Mesendoderm (in vitro differentiated cells): ENCODE results near the gene SF3B3.

ENCODE experiments used
- DNase-seq: peaks from one replicate; pipeline ENCODE4 v3.0.0; 2013
- H2AK5ac ChIP-seq: 2 replicates; pipeline ENCODE4 v1.6.1; 2013; ENCODE audit warnings: low read length, inconsistent platforms
- H2BK120ac ChIP-seq: 2 replicates; pipeline ENCODE4 v1.6.1; 2013; ENCODE audit warnings: low read depth, mild to moderate bottlenecking, low read length, moderate library complexity, mixed read lengths
- H2BK15ac ChIP-seq: replicated peaks from 2 replicates; pipeline ENCODE4 v1.6.1; 2013; ENCODE audit warnings: low read depth, mild to moderate bottlenecking, moderate library complexity
- H2BK5ac ChIP-seq: 2 replicates; pipeline ENCODE4 v1.6.1; 2013; ENCODE audit warnings: low read length, inconsistent platforms
- H3K18ac ChIP-seq: 2 replicates; pipeline ENCODE4 v1.6.1; 2013; ENCODE audit warnings: mild to moderate bottlenecking, low read length, mixed read lengths
- H3K23ac ChIP-seq: one replicate; pipeline ENCODE4 v1.6.1; 2013; ENCODE audit warnings: low read length
- H3K27ac ChIP-seq: 2 replicates; pipeline ENCODE4 v1.5.1; 2013; ENCODE audit warnings: low read depth, mild to moderate bottlenecking, inconsistent platforms, low read length, moderate library complexity
- H3K27me3 ChIP-seq: 2 replicates; pipeline ENCODE4 v1.6.1; 2013; ENCODE audit warnings: low read length, control low read depth, mild to moderate bottlenecking, inconsistent platforms; ENCODE audit not compliant: insufficient read depth, poor library complexity
- H3K36me3 ChIP-seq: 2 replicates; pipeline ENCODE4 v1.6.1; 2013; ENCODE audit warnings: low read length, inconsistent platforms; ENCODE audit not compliant: control insufficient read depth, insufficient read depth
- H3K4ac ChIP-seq: one replicate; pipeline ENCODE4 v1.6.1; 2013; ENCODE audit warnings: low read depth, mild to moderate bottlenecking, low read length, moderate library complexity
- H3K4me1 ChIP-seq: 2 replicates; pipeline ENCODE4 v1.6.1; 2013; ENCODE audit warnings: low read depth, low read length, inconsistent platforms; ENCODE audit not compliant: control insufficient read depth
- H3K4me2 ChIP-seq: 2 replicates; pipeline ENCODE4 v1.6.1; 2013; ENCODE audit warnings: low read length
- H3K4me3 ChIP-seq: 2 replicates; pipeline ENCODE4 v1.5.1; 2013; ENCODE audit warnings: mild to moderate bottlenecking, low read length
- H3K56ac ChIP-seq: one replicate; pipeline ENCODE4 v1.6.1; 2013; ENCODE audit warnings: low read length
- H3K79me1 ChIP-seq: 2 replicates; pipeline ENCODE4 v1.6.1; 2013; ENCODE audit warnings: low read length, inconsistent platforms
- H3K79me2 ChIP-seq: 2 replicates; pipeline ENCODE4 v1.6.1; 2013; ENCODE audit warnings: mild to moderate bottlenecking, low read length; ENCODE audit not compliant: control insufficient read depth, insufficient read depth
- H3K9ac ChIP-seq: 2 replicates; pipeline ENCODE4 v1.6.1; 2013; ENCODE audit warnings: low read length, inconsistent platforms
- H4K5ac ChIP-seq: one replicate; pipeline ENCODE4 v1.6.1; 2013; ENCODE audit warnings: low read length
- H4K8ac ChIP-seq: one replicate; pipeline ENCODE4 v1.6.1; 2013; ENCODE audit warnings: low read depth, mild to moderate bottlenecking, control low read depth, low read length, moderate library complexity
- WGBS: extraction: QIAGEN DNeasy Blood & Tissue Kit; methylation state at CpG from one replicate; pipeline ENCODE4 v1.1.7; 2013; ENCODE audit warnings: low lambda C conversion rate, missing lambda C conversion rate; ENCODE audit not compliant: insufficient coverage; ENCODE audit errors: extremely low coverage; 5-methylcytosine and 5-hydroxymethylcytosine counted together

Gene SF3B3

DNA sequence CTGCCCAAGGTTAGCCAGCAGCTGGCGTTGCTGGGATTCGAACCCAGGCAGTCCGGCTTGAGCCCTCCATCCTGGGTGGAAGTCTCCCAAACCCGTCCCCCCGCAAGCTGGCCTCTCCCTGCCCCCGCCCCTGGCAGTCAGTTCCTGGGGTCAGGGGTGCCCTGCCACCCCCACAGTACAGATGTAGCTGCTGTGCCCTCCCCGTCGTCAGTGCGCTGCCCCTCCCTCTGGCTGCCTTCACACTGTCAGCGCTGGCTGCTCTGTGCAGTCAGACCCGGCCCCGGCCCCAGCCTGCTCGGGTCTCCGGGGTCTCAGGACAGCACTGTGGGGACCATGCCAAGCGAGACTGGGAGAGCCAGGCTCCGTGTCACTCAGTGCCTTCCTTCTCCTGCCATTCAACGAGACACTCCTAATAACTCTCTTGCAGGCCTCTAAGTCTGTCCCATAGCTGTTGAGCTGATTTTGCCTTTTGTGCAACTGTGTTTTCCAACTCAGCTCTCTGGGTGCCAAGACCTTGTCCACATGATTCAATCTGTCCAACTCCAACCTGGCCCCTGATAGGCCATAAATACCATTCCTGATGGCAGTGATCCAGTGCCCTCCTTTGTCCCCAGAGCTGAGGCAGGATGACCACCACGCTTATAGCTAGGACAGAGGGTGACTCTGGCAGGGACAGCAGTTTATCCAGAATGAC lies 67.3 kb downstream of the SF3B3 start:
- no CpG with 5 or more reads among the region's 18 CpGs for WGBS

DNA sequence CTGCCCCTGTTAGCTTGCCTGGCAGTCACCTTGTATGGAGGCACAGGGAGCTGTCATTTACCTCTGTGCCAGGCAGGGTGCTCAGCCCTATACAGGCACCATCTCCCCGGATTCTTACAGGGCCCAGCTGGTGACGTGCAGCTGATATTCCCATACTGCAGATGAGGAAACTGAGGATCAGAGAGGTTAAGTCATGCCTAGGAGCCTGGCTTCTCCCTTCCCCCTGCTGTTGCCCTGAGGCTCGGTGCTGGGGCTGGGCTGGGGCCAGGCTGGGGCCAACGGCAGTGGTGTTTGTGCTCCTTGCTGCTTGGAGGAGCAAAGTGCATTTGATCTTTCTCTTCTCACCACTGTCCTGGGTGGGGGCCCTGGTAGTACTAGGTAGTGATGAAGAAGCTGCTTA lies 68.0 kb downstream of the SF3B3 start:
- Histone ChIP-seq H3K23ac (no peak overlapping the region), H3K36me3 (no peaks in the 10 kb centered on the region), H2BK15ac (no peak overlapping the region), H3K79me2 (no peaks in the 10 kb centered on the region), H3K27me3 (no peaks in the 10 kb centered on the region), H3K4me3 (no peak overlapping the region), H3K4me2 (no peak overlapping the region), H3K4me1 (no peaks in the 10 kb centered on the region), H3K4ac (no peak overlapping the region), H3K9ac (no peak overlapping the region), H2AK5ac (no peak overlapping the region), H4K8ac (no peak overlapping the region), H2BK120ac (no peak overlapping the region), H3K18ac (no peak overlapping the region), H4K5ac (no peak overlapping the region), H3K27ac (no peak overlapping the region), H3K79me1 (no peaks in the 10 kb centered on the region), H3K56ac (no peak overlapping the region), H2BK5ac (no peak overlapping the region)
- WGBS = no CpG with 5 or more reads among the region's 4 CpGs
- DNase-seq = no peak

More for the DNA sequence above, 67.3 kb downstream of the SF3B3 start:
- Histone ChIP-seq H3K4me3 (no peak overlapping the region), H2BK5ac (no peak overlapping the region), H4K8ac (no peak overlapping the region), H3K36me3 (no peaks in the 10 kb centered on the region), H4K5ac (no peak overlapping the region), H3K18ac (no peak overlapping the region), H2BK15ac (no peak overlapping the region), H2BK120ac (no peak overlapping the region), H3K27me3 (no peaks in the 10 kb centered on the region), H3K4ac (no peak overlapping the region), H3K79me2 (no peaks in the 10 kb centered on the region), H3K4me1 (no peaks in the 10 kb centered on the region), H3K79me1 (no peaks in the 10 kb centered on the region), H3K56ac (no peak overlapping the region), H3K9ac (no peak overlapping the region), H3K27ac (no peak overlapping the region), H2AK5ac (no peak overlapping the region), H3K4me2 (no peak overlapping the region), H3K23ac (no peak overlapping the region)
- no peak for DNase-seq

DNA sequence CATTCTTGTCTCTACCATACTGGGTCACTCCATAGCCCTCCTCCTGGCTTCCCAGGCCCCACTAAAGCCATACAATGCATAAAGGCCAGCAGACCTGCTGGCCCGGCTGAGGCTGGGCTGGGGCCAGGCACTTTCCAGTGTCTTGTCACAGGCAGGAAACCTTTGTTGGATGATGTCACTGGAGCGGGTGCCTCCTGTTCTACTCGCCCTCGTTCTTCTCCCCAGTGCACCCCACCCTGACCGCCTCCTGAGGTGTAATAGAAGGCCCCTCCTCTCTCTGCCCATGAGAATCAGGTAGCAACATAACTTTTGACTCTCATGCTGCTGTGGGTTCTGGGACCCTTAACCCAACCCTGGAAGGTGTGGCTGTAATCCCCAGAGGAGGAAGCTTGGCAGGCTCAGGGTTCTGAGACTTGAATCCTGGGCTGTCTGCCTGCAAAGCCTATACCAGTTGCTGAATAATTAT lies 68.5 kb downstream of the SF3B3 start:
- Histone ChIP-seq H3K9ac (no peak overlapping the region), H3K56ac (no peak overlapping the region), H2AK5ac (no peak overlapping the region), H3K18ac (no peak overlapping the region), H3K4me3 (no peak overlapping the region), H2BK5ac (no peak overlapping the region), H3K4ac (no peak overlapping the region), H2BK120ac (no peak overlapping the region), H4K5ac (no peak overlapping the region), H2BK15ac (no peak overlapping the region), H3K79me1 (no peaks in the 10 kb centered on the region), H3K4me2 (no peak overlapping the region), H3K79me2 (no peaks in the 10 kb centered on the region), H3K23ac (no peak overlapping the region), H3K36me3 (no peaks in the 10 kb centered on the region), H4K8ac (no peak overlapping the region), H3K27me3 (no peaks in the 10 kb centered on the region), H3K4me1 (no peaks in the 10 kb centered on the region), H3K27ac (no peak overlapping the region)
- no peak for DNase-seq
- WGBS = no CpG with 5 or more reads among the region's 5 CpGs

DNA sequence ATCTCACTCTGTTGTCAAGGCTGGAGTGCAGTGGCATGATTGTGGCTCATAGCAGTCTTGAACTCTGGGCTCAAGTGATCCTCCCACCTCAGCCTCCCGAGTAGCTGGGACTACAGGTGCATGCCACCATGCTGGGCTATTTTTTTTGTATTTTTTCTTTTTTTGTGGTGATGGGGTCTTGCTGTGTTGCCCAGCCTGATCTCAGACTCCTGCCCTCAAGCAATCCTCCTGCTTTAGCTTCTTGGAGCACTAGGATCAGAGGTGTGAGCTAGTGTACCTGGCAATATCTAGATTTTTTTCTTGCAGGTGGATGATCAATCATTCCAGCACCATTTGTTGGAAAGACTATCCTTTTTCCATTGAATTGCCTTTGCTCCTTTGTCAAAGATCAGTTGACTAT lies 69.9 kb downstream of the SF3B3 start:
- Histone ChIP-seq H2AK5ac (no peak overlapping the region), H3K9ac (no peak overlapping the region), H3K79me2 (no peaks in the 10 kb centered on the region), H3K4me2 (no peak overlapping the region), H3K4ac (no peak overlapping the region), H3K18ac (no peak overlapping the region), H3K4me1 (no peaks in the 10 kb centered on the region), H4K5ac (no peak overlapping the region), H3K79me1 (no peaks in the 10 kb centered on the region), H2BK120ac (no peak overlapping the region), H3K27me3 (no peaks in the 10 kb centered on the region), H4K8ac (no peak overlapping the region), H3K23ac (no peak overlapping the region), H2BK5ac (no peak overlapping the region), H3K36me3 (no peaks in the 10 kb centered on the region), H3K56ac (no peak overlapping the region), H3K27ac (no peak overlapping the region), H3K4me3 (no peak overlapping the region), H2BK15ac (no peak overlapping the region)
- no CpG with 5 or more reads among the region's 1 CpG for WGBS
- no peak for DNase-seq

DNA sequence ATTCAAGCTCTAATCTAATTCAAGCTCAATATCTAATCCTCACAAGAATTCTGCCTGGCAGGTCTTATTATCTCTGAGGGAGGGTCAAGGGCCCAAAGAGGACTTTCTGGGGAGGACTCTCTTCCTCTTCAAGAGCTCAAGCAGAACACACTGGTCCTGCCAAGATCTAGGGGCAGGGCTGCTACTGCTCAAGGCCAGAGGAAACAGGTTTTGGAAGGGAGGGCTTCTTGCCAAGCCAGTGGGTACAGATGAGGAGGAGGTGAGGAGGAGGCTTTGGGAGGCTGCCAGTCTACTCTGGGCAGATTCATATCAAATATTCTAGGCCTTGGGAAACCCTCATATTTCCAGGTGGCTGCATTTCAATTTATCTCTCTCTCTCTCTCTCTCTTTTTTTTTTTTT lies 71.0 kb downstream of the SF3B3 start:
- no peak overlapping the region for H3K4me3 ChIP-seq
- H2BK120ac ChIP-seq = no peak overlapping the region
- H4K5ac ChIP-seq = no peak overlapping the region
- no peak overlapping the region for H3K23ac ChIP-seq
- H3K18ac ChIP-seq = no peak overlapping the region
- H2BK5ac ChIP-seq = no peak overlapping the region
- no peak overlapping the region for H3K27ac ChIP-seq
- H3K27me3 ChIP-seq = no peaks in the 10 kb centered on the region
- no peak overlapping the region for H3K56ac ChIP-seq
- no peaks in the 10 kb centered on the region for H3K79me1 ChIP-seq
- H3K4ac ChIP-seq = no peak overlapping the region
- H2AK5ac ChIP-seq = no peak overlapping the region
- H3K9ac ChIP-seq = no peak overlapping the region
- no peaks in the 10 kb centered on the region for H3K36me3 ChIP-seq
- H3K4me1 ChIP-seq = no peaks in the 10 kb centered on the region
- no peak overlapping the region for H3K4me2 ChIP-seq
- H3K79me2 ChIP-seq = no peaks in the 10 kb centered on the region
- no peak for DNase-seq
- no peak overlapping the region for H2BK15ac ChIP-seq
- H4K8ac ChIP-seq = no peak overlapping the region
